NCI-H146 treated with DMSO at 0.1 percent for 48 hours (cell line): ENCODE results near the gene GEMIN4.
A peak's percentile ranks its signal among the peaks of the same experiment; 100 is the strongest.

Source experiments
- DNase-seq: peaks from one replicate; lab custom pipeline; 2025; ENCODE audit not compliant: unreplicated experiment; lab: John Stamatoyannopoulos, UW

The GEMIN4 gene

GRCh38 chr17:744937-745336 is 7.1 kb downstream of the GEMIN4 start:
- no peak for DNase-seq

DNA sequence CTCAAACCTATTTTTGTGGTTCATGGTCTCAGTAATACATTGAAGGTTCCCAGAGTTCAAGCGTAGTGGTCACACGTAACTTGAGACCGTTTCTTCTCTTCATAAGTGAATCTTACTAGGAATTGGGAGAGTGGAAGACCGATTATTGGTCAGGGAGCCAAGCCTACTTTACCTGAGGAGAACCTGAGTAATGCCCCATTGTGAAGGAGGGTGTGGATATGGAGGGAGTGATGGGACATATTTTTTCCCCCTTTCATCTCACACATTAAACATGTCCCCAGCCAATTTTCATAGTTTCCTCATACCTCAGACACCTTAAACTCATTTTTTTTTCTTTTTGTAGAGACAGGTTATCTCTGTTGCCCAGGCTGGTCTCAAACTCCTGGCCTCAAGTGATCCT is 8.9 kb downstream of the GEMIN4 start:
- no peak for DNase-seq

DNA sequence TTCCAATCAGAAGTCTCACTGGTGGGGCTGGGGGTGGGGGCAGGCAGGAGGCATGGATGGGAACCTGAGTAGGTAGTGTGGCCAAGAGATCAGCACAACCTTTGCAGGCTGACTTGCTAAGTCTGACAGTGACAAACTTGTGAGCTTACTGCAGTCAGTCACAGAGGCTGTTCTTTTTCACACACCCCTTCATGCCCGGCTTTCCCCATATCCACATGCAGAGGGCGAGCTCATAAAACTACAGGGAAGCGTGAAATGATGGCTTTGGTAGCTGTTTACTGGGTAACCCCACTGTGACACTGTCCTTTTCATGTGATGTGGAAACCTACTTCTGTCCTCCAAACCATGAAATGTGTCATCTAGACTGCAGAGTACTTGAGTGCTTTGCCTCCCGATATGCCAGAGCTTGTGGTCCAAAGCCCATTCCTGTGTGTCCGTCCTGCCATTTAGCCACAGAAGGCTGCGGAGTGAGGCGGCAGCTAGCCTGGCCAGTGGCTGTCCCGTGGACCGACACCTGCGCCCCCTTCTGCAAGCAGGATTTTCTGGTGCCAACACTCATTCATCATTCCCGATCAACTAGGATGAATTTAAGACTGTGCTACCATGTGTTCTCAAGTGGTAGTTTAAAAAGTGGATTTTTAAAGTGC is 9.8 kb downstream of the GEMIN4 start:
- no peak for DNase-seq

DNA sequence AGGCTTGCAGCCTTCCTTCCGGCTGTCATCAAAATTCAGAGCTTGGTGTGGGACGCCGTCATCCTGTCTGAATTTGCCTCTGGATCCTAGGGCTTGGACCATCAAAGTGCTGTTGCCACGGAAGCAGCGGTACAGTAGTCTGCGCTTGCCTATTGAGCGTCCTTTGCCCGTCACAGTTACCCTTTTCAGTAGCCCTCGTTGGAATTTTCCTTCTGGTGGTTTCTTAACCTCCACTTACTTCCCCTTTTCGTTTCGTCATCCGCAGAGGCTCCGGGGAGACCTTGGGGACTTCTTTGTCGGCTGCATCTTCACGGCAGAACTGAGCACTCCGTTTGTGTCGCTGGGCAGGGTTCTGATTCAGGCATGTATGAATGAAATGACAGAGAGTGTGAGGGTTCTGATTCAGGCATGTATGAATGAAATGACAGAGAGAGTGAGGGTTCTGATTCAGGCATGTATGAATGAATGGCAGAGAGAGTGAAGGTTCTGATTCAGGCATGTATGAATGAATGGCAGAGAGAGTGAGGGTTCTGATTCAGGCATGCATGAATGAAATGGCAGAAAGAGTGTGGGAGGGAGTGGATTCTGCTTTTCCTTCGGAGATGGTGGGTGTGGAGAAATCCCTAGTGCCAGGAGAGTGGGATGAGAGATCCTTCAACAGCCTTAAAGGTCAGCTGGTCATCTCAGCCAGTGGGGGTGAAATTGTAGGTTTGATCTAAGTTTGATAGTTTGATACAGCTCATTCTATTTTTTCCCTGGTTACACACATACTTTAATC is 11.6 kb downstream of the GEMIN4 start:
- no peak for DNase-seq

DNA sequence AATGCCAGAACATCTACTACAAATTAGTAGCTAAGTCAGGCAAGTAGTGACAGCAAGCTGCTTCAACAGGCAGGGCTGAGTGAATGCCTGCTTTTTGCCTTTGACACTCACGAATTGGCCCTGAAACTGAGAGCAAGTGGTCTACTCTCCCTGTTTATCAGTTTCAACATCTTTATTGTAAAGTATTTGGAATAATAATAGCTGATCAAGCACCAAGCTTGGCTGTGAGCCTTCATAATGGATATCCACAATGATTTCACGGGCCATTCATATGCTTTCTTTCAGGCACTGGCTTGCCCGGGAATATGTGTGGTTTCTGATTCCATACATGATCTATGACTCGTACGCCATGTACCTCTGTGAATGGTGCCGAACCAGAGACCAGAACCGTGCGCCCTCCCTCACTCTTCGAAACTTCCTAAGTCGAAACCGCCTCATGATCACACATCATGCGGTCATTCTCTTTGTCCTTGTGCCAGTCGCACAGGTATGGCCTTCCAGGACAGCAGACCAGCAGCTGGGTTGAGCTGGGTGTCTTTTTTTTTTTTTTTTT is 14.4 kb downstream of the GEMIN4 start:
- no peak for DNase-seq

DNA sequence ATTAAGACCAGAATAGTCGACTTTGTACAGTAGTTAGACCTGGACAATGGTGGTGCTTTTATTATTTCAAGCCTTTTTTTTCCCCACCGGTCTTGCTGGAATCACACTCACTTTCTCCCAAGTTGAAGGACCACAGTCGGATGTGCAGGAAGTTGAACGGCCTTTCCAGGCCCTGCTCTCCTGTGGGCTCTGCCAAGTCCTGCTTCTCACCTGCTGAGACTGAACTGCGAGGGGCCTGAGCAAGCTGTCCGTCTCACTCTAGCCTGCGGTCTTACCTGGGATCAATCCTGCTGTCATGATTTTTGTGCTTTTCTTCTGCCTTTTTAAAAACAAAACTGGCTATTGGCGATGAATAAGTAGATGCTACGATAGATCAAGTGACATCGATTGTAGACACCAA is 18.3 kb downstream of the GEMIN4 start:
- no peak for DNase-seq

DNA sequence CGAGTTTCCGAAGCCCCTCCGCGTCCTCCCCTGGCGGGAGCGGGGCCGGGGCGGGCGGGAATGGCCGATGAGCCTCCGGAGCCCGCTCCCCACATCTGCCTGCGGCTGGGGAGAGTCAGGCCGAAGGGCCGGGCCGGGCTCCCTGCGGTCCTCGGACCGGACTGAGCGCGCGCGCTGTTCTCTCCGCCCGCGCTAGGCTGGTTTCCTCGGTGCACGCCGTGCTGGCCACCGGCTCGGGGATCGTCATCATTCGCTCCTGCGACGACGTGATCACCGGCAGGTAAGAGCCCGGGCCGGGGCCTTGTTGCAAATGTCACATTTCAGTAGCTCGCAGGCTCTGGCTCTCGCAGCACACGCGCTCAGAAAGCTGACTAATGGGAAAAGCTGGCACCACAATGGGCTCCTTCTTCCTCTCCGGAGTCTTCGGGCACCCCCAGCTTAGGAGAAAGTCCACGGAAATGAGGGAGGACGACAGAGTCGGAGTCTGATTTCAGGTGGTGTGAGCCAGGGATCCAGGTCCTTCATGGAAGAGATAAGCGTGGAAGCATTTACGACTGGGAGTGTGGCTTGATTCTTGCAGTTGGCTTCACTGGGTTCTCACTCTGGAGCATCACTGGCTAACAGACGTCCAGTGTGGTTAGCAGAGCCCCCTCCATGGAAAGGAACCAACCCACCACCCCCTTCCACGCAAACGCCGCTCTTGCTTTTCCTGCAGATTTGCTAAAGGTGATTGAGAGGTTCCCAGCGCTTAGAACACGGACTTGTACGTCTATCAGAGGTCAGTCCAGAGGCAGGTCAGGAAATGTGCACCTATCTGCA is 19.0 kb downstream of the GEMIN4 start:
- no peak for DNase-seq

DNA sequence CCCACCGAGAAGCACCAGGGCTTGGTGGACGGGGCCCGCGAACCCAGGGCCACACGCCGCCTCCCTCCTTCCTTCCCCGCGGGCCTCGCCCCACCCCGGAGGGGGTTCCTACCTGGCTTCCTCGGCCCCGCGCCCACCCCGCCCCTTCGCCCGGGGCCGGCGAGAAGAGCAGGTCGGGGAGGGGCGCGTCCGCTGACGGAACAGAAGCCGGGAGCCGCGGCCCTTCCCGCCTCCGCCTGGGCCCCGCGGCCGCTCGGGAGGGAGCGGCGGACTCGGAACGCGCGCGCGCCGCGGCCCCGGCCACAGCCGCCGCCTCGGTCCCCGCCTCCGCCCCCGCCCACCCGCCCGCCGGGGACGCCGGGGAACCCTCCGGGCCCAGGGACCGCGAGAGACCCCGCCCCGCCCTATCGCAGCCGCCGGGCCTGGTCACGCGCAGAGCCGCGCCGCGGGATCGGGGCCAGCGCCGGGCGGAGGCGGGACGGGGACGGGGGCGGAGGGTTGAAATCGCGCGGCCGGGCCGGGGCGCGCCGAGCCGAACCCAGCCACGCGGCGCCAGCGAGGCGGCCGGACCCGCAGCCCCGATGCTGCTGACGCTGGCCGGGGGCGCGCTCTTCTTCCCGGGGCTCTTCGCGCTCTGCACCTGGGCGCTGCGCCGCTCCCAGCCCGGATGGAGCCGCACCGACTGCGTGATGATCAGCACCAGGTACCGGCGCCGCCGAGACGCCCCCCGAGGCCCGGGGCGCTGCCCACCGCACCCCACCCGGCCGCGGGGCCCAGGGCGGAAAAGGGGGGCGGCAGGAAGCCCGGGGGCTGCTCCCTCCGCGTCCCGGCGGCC is 19.8 kb downstream of the GEMIN4 start, which contains the start of gene TLCD3A:
TSS of gene TLCD3A (plus strand) at position 530 of the 835 bp plus-strand sequence. CDS start at position 582, 52 bp downstream.
- DNase-seq = peak; percentile 46

DNA sequence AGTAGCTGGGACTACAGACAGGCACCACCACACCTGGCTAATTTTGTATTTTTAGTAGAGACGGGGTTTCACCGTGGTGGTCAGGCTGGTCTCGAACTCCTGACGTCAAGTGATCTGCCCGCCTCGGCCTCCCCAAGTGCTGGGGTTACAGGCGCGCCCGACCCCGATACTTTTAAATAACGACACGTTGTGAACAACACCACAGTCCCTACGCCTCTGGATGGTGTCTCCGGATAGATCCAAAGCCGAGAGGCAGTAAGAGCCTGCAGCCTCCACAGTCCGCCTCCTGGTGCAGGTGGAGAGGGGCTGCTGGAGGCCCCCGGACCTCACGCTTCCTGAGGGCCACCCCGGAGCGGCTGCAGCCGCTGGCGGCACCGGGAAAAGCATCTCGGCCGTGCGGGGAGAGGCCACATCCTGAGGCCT is 20.4 kb downstream of the GEMIN4 start:
- no peak for DNase-seq

DNA sequence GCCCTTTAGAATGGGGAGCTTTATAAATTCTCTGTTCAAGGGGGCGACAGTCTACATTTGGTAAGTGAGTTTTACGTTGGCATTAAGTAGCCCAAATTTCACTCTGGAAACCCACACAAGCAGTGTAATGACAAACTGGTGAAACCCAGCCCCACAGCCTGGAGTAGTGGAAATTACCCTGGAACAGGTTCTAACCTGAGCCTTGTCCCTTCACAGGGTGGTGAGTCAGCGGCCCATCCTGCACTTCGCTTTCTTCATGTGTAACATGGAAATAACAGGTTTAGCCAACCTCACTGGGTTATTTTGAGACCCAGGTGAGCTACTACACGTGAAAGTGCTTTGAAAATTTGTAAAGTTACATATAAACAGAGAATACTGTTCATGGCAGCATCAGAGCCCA is 23.2 kb downstream of the GEMIN4 start:
- no peak for DNase-seq

DNA sequence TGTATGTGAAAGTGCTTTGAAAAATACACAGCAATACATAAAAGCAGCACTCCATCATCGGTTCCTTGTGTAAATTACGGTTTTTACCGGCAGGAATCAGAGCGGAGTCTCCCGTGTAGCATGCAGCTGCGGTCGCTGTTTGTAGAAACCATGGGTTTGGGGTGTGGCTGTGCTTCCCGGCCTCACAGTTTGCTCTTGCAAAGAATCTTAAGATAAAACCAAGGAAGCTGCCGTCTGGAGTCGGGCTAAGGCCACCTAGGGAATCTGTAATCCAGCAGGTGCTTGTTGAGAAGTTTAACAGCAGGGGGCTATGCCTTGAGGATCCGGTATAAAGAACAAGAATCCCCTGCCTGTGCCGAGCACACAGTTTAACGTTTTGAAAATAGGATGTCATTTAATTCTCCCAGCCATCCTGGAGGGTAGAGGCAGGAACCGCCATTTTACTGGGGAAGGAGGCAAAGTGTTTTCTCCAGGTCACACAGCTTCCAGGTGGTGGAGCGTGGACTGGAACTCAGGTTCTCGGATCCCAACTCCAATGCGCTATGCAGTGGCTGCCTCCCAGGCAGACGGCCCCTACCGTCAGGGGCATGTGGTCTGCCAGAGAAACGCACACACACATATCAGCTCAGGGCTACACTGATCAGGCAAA is 25.7 kb downstream of the GEMIN4 start:
- DNase-seq = no peak

DNA sequence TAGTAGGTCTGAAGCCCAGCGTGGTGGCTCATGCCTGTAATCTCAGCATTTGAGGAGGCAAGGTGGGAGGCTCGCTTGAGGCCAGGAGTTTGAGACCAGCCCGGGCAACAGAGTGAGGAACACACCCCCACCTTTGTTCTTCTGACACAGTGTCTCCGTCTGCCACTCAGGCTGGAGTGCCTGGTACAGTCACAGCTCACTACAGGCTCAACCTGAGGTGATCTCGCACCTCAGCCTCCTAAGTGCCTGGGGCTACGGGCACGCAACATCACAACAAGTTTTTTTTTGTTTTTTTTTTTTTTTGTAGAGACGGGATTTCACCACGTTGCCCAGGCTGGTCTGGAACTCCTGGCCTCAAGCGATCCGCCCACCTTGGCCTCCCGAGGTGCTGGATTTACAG is 26.3 kb downstream of the GEMIN4 start:
- DNase-seq = no peak

DNA sequence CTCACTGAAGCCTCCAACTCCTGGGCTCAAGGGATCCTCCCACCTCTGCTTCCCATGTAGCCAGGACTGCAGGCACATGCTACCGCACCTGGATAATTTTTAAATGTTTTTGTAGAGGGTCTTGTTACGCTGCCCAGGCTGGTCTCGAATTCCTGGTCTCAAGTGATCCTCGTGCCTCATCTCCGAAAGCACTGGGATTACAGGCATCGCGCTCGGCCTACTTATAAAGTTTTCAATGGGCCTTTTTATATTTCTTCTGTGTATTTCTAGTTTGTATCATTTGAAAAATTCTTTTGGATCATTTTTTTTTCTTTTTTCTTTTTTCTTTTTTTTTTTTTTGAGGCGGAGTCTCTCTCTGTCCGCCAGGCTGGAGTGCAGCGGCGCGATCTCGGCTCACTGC is 27.0 kb downstream of the GEMIN4 start:
- no peak for DNase-seq

DNA sequence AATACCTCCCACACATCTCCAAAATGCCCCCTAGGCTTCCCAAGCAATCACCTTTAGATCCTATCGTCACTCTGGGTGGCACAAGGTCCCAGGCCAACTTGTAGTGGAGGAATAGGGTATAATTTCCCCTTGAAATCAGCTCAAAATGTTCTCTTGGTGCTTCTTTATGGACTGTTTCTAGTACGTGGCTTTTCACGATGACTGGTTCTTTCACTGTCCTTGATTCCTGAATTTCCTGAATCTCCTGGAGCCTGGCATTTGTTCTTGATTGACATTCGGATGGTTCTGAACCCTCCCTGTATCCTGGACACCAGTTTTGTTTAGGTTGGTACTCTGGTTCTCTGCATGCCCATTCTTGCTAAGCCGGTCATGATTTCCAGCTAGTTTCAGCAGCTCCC is 30.5 kb downstream of the GEMIN4 start:
- no peak for DNase-seq

- DNase-seq = no peak
Observed at GRCh38 chr17:720706-721539, 31.1 kb downstream of the GEMIN4 start.

DNA sequence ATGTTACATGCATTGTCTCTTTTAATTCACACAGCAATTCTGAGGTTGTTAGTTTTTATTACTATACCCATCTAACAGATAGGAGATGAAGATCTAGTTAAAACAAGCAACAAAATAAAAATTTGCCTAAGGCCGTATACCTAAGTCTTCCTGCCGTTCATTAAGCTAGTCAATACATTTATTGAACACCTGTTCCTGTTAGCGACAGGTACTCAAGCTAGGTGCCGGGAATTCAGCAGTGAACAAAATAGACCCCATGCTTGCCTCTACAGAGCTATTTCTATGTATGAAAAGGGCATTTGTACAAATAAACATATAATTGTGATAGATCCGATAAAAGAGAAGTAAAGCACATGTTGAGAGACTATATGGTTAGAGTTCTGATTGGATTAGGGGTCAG is 34.0 kb downstream of the GEMIN4 start:
- no peak for DNase-seq

GRCh38 chr17:708132-708531 is 43.9 kb downstream of the GEMIN4 start:
- DNase-seq = no peak

GRCh38 chr17:705863-706262 is 46.2 kb downstream of the GEMIN4 start:
- DNase-seq = no peak

GRCh38 chr17:705011-705410 is 47.1 kb downstream of the GEMIN4 start:
- no peak for DNase-seq
